ENCODE results near the gene TANK.

TANK gene

DNA sequence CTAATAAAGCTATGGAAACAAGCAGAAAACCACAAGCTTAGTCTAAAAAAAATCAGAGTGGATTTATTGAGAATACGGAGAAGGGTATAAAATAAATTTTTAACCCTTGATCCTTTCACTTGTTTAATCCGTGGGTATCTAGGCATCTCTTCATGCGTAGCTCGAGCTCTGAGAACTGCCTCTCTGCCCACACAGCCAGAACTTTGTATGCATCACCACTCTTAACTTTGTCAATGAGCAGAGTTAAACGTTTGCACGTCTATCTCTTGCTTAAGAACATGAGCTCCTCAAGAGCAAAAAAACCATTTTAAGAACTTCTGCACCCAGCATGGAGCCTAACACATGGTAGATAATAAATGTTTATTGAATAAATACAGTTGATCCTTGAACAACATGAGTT lies 26.9 kb upstream of the TANK start:
- DNase-seq (ENCODE audit: low spot score) = no peak

DNA sequence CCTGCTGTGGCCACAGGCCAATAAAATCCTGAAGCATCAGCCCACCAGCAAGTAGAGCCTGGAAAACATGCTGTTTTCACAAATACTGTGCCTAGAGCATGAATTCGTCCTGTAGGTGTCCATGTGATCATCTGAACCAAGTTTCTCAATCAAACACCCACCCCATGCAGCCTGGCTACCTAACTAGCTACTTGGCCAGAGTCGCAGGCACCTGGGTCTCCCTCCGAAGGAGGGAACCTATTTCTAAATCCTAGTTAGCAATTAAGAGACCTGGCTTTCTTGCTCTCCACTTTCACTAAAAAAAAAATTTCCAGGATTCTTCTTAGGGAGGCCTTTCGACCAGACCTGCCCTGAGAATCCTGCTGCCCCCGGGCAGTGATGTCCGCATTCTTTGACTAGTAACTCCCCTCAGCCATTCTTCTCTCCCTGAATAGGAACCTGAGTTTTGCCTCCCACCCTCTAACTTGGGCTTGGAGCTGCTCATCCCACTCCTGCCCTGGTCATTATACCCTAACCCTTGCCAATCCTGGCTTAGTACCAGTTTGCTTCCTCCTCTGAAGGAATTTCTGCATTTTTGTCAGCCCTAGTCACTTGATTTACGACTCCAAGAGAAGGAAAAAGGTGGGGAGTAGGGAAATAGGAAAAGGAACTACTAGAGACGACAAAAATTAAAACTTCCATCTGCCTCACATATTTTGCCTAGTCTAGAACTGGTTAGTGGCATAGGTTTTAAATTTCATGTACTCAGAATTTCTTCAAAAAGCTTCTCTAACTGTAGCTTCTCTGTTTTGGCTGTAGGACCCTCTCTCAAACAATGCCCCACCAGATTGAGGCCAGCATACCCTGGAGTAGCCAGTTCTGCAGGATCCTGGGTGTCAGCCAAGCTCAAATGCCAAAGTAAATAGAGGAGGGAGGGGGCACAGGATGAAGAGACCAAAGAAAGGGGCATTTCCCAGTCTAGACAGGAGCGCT lies 25.4 kb upstream of the TANK start:
- no peak for DNase-seq (ENCODE audit: low spot score)

DNA sequence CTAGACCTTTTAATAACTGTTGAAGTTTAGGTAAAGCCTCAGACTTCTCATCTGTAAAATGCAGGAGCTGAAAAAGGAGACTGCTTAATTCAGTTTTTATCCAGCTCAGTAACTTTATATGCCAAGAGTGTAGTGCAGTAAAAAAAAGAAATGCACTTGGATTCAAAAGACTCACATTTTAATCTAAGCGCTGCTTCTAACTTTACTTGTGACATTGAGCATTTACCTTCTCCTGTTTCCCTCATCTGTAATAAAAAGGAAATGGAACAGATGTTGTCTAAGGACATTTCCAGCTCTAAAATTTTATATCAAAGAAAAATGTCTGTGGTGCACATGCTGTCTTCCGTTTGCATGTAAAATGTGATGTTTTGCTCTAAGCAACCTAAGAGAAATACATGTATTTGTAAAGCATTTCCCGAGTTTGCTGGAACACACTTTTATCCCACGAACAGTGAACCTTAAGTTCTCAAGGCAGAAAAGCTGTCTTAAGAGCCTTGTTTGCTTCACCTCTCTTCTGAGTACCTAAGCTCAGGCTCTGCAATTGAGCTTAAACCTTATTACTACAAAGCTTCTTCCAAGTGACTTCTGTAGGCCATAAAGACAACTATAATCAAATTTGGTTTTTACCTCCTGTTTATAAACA lies 24.2 kb upstream of the TANK start:
- DNase-seq (ENCODE audit: low spot score) = no peak

DNA sequence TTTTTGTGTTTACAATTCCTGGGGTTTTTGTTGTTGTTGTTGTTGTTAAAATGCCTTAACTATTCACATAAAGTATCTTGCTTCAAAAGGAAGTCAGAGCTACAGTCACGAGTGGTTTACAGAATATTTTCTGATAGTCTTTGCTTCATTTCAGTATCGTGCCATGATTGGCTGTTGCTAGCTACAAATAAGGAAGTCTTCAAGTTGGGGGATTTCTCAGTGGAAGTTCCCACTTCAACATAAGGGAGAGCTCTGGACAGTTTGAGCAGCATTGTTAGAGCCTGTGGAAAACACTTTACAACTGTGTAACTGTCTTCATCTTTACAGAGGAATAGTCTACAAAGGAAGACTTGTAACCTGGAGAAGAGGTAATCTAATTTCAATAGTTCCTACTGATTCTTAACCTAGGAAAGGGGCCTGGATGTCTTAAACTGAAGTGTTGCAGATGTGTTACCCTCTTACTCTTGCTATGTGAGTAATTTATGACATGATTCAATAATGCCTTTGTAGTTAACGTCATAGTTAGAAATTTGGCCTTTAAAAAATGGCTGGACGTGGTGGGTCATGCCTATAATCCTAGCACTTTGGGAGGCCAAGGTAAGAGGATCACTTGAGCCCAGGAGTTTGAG lies 23.4 kb upstream of the TANK start:
- DNase-seq (ENCODE audit: low spot score) = peak; percentile 66

DNA sequence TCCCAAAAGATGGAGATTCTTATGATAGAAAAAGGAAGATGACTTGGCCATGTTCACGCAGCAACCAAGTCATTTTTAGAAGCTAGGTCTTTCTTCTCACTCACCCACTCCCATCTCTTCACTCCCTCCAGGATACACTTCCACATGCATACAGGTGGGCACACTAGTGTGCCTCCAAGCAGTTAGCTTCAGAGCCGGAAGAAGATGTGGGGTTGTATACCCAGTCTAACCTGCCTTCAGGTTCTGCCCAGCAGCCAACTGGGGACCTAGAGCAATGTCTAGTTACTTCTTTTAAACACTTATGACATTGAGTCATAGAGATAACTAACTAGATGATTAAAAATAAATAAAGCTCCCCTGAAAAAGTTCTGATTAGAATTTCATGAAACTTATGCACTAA lies 21.8 kb upstream of the TANK start:
- DNase-seq (ENCODE audit: low spot score) = peak; percentile 22

DNA sequence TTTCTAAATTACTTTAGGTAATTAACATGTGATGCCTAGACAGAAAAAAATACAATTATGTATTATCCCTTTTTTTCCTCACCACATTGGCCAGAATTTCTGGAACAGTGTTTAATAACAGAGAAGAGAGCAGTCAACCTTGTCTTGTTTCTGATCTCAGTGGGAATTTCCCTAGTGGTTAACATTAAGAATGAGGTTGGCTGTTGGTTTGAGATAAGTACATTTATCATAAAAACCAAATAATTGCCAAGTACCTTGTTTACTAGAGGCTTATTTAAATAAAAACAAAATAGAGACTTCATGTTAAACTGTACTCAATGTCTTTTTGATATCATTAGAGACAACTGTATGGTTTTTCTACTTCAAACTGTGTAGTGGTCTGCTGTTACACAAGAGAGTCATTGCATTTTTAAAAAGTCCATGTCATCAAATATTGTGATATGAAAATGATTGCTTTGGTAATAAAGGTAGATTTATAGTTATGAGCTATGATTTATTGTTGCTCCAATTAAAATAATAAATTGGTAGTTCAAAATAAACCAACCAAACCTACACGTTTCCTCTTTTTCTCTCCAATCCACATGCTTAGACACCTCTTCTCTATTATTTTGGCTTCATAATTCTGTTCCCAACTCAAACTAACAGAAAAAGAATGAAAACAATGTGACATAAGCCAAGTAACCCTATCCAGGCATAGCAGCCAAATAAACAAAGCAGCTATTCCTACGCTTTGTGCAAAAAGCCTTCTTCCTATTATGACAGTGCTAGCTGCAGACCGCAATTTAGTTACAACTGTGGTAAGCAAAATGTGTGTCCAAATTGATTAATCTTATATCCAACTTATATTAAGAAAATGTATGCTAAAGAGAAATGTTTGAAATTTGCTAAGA lies 20.9 kb upstream of the TANK start:
- peak; percentile 23 for DNase-seq (ENCODE audit: low spot score)

DNA sequence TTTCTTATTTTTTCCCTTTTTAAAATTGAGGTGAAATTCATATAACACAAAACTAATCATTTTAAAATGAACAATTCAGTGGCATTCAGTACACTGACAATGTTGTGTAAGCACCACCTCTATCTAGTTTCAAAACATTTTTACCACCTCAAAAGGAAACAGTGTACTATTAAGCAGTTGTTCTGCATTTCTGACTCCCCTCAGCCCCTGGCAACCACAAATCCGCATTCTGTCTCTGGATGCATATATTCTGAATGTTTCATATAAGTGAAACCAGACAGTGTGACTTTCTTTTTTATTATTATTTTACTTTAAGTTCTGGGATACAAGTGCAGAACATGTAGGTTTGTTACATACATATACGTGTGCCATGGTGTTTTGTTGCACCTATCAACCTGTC lies 19.2 kb upstream of the TANK start:
- DNase-seq (ENCODE audit: low spot score) = no peak

DNA sequence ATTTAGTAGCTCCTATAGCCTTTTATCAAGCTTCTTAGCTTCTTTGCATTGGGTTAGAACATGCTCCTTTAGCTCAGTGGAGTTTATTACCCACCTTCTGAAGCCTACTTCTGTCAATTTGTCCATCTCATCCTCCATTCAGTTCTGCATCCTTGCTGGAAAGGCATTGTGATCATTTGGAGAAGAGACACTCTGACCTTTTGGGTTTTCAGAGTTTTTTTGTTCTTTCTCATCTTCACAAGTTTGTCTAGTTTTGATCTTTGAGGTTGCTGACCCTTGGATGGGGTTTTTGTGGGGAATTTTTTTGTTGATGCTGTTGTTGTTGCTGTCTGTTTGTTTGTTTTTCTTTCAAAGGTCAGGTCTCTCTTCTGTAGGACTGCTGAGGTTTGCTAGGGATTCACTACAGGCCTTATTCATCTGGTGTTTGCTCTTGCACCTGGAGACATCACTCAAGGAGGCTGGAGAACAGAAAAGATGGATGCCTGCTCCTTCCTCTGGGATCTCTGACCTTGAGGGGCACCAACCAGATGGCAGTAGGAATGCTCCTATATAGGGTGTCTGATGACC lies 13.9 kb upstream of the TANK start:
- no peak for DNase-seq (ENCODE audit: low spot score)

DNA sequence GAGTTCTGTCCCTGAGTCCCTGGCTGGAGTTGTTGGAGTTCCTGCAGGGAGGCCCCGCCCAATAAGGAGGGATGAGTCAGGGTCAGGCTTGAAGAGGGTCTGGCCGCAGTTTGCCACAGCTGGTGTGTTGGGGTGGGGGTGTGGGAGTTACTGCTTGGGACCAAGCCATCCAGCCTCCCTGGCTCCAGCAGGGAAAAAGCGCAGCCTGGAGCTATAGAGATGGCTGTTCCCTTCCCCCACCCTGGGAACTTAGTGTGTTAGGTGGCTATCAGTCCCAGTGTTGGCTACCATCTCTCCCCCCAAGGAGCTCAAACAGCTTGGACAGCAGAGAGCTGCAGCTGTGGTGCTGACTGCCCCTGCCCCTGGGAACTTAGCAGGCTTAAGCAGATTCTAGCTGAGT lies 13.2 kb upstream of the TANK start:
- DNase-seq (ENCODE audit: low spot score) = no peak

DNA sequence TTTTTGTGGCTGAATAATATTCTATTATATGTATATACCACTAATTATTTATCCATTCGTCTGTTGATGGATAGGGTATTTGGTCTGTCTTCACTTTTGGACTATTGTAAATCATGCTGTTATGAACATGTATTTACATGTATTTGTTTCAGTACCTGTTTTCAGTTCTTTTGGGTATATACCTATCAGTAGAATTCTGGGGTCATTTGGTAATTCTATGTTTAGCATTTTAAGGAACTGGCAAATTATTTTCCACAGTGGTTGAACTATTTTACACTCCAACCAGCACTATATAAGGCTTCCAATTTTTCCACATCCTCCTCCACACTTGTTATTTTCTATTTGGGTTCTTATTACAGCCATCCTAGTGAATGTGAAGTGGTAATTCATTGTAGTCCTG lies 12.4 kb upstream of the TANK start:
- no peak for DNase-seq (ENCODE audit: low spot score)

DNA sequence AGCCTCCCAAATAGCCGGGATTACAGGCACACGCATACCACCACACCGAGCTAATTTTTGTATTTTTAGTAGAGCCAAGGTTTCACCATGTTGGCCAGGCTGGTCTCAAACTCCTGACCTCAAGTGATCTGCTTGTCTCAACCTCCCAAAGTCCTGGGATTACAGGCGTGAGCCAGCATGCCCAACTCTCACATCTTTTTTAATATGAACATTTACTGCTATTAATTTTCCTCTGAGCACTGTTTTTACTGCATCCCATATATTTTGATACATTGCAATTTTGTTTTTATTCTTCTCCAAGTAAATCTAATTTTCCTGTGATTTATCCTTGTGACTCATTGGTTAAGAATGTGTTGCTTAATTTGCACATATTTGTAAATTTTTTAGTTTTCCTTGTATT lies 9.5 kb upstream of the TANK start:
- no peak for DNase-seq (ENCODE audit: low spot score)

DNA sequence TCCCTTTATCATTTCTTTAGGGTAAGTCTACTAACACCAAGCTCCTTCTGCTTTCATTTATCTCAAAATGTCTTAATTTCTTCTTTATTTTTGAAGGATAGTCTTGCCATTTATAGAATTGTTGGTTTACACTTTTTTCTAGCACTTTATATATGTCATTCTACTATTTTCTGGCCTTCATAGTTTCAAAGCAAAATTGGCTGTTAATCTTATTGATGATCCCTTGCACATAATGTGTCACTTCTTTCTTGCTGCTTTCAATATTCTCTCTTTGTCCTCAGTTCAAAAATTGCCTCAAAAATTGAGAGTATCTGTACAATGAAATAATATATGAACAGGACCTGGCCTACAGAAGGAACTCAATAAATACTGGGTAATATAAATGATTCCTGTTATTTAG lies 7.9 kb upstream of the TANK start:
- no peak for DNase-seq (ENCODE audit: low spot score)

DNA sequence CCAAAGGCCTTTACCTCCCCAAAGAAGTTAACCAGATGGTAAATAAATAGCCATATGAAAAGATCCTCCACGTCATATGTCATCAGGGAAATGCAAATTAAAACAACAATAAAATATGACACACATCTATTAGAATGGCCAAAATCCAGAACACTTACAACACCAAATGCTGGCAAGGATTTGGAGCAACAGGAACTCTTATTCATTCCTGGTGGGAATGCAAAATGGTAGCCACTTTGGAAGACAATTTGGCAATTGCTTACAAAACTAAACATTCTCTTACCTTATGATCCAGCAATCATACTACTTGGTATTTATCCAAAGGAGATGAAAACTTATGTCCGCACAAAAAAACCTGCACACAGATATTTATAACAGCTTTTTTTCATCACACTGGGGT lies 1.3 kb upstream of the TANK start:
- DNase-seq (ENCODE audit: low spot score) = no peak

DNA sequence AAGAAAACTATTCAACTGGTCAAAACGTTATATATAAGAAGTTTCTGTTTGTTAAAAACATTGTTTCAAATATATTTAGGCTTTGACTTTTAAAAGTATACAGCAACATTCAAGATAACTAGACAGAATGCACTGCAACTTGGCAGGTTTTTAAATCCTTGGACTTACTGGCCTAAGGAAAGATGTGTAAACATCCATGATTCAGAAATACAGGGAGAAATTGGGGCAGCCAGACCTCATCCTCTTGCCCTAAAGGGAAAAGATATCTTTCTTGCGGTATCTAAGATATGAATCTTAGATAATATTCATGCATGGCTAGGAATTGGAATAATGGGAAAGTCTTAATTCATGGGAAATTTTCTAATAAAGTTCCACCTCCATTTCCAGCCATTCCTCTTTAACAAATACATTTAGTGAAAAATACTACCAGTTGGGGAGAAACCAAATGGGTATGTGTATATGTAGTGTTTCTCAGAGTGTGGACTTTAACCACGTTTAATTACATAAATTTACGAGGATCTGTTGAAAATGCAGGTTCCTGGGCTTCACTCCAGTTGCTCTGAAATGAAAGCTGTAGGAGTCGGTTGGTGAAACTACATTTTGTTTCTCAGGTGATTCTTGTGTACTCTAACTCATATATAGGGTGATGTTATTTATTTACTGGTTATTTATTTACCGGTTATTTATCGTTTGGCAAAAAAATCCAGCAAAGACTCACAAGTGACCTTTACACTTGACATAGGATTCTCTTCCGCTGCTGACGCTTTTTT lies 587 bp upstream of the TANK start:
- no peak for DNase-seq (ENCODE audit: low spot score)

DNA sequence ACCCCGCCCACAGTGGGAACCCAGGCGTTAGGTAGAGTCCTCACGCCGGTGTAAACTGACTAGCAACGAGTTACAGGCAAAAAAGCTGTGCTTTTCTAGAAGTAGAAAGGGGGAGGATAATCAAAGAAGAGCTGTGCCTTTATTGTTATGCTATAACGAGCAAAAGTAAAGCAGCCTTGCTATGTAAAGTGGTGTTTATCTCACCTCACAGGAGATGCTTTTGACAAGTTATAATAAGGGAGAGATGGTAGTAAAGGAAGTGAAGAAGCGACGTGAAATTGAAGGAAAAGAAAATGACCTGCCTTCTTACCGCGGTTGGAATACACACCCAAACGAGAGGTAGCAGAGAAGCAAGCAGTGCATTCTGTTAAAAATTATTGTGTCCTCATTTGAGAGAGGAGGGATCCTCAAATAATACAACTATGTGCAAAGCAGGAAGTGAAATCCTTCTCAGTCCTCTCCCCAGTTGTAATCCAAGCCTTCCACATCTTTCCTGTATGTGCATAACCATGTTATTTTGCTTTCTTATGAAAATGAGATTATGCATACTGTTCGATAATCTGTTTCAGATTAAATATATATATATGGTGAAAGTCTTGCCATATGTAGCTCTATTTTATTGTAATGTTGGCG lies 962 bp downstream of the TANK start:
- DNase-seq (ENCODE audit: low spot score) = no peak

DNA sequence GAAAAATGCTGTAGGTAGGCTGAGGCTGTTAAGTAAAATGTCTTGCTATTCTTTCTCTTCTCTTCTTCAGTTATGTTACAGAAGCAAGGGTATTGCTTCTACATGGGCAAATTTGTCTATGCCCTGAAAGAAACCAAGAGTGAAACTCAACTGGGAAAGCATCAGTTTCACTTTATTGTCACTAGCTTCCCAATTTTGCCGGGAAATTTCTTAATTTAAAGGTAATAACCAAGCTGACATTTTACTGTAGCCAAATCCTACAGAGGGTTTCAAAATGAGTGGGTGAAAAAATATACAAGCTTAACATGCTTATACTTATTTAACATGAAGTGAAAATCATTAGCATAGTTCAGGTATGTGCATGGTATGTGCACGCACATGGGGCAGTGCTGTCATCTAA lies 3.2 kb downstream of the TANK start:
- DNase-seq (ENCODE audit: low spot score) = no peak

DNA sequence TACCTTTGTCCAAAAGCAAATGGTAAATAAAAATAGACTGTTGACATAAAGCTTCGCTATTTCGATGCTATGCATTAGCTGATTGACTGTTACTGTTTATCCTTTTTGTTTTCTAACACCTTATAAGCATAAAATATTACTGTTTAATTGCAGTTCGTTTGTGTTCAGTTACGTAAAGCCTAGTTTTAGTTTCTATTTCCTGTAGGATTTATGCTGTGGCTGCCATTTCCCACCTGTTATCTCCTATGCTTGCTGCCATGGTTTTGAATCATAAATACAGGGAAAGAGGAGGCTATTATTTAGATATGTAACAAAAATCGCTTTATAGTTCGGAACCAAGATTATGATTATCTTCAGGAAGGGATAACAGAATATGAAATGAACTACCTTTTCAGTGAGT lies 3.9 kb downstream of the TANK start:
- DNase-seq (ENCODE audit: low spot score) = no peak

DNA sequence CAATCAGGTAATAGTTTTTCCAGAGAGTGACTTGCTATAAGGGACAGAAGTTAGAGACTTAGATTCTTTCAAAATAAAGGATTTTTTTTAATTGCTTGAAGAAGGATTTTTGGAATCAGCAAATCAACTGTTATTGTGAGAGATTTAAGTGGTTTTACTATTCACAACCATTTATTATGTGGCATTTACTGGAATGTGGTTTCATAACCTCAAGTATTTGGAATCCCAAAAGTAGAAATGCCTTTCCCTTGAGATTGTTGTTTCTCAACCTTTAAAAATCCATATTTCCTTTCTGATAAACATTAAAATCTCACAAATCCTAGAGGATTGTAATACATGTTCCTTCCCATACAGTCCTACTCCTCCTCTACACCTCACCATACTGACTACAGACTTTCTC lies 5.0 kb downstream of the TANK start:
- no peak for DNase-seq (ENCODE audit: low spot score)

DNA sequence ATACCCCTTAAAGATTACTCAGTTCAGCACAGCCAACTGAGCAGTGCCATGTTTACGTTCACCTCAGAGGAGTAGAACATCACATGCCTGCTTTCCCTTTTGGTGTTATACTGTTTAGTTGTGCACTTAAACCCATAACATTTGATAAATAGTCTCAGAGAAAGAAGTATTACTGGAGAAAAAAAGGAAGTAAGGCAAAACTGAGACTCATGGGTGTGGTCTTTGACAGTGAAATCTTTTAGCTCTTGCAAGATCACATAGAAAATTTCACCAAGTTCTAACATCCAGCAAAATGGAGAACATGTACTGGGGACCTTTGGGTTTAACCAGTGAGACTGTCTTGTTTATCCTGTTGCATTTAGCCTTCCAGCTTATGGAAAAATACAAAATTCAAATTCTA lies 5.6 kb downstream of the TANK start:
- no peak for DNase-seq (ENCODE audit: low spot score)

All from CD4-positive, alpha-beta T cell treated with Interleukin-6 at 100 ng/mL for 8 hours (primary cell).